HEK293 (cell line): Measurements from ENCODE around the gene POC5.

Source experiments
- CTCF ChIA-PET: fragments of 350-600 bp; formaldehyde crosslinking; extraction: SDS; loops from one replicate; lab custom pipeline; 2021; ENCODE audit warnings: antibody characterized with exemption; lab: Yijun Ruan, JAX
- POLR2A ChIA-PET: fragments of 300-600 bp; formaldehyde crosslinking; extraction: SDS; loops from one replicate; lab custom pipeline; 2020; ENCODE audit warnings: antibody characterized with exemption, inconsistent platforms; lab: Yijun Ruan, JAX
- H3K27ac ChIP-seq: fragments of 200-500 bp; sonication (Bioruptor generic); 2 replicates; pipeline ENCODE4 v1.5.1; 2014; ENCODE audit warnings: low read depth, low read length, control low read depth, inconsistent platforms; ENCODE audit errors: extremely low read depth
- H3K36me3 ChIP-seq, 2 experiments: fragments of 200-500 bp in 1 of 2; sonication (Bioruptor generic) in 1 of 2; 1 replicate in 1 of 2; 2 replicates in 1 of 2; pipeline ENCODE4 v1.5.1; 2014 to 2017; ENCODE audit warnings: inconsistent platforms in 2 of 2, low read length in 2 of 2; ENCODE audit not compliant: control insufficient read depth in 2 of 2, insufficient read depth in 1 of 2
- H3K4me1 ChIP-seq: fragments of 200-500 bp; sonication (Bioruptor generic); 2 replicates; pipeline ENCODE4 v1.5.1; 2014; ENCODE audit warnings: mild to moderate bottlenecking, low read length, inconsistent platforms; ENCODE audit not compliant: control insufficient read depth, insufficient read depth
- H3K4me3 ChIP-seq: 2 replicates; pipeline ENCODE4 v1.5.1; 2011; ENCODE audit warnings: low read depth, mild to moderate bottlenecking, control low read depth, low read length, moderate library complexity
- H3K9me3 ChIP-seq: fragments of 200-500 bp; sonication (Bioruptor generic); 2 replicates; pipeline ENCODE4 v1.5.1; 2014; ENCODE audit warnings: low read depth, low read length, inconsistent platforms; ENCODE audit not compliant: control insufficient read depth, insufficient read depth
- FEZF1 ChIP-seq: fragments of 450-650 bp; formaldehyde crosslinking; IDR thresholded peaks from 2 replicates; pipeline ENCODE4 v1.5.1; 2016; ENCODE audit warnings: missing biosample characterization, missing genetic modification characterization
- KLF9 ChIP-seq: fragments of 450-650 bp; formaldehyde crosslinking; IDR thresholded peaks from 2 replicates; pipeline ENCODE4 v1.5.1; 2016; ENCODE audit warnings: missing biosample characterization, missing genetic modification characterization, low read depth
- MYNN ChIP-seq: fragments of 450-650 bp; formaldehyde crosslinking; IDR thresholded peaks from 2 replicates; pipeline ENCODE4 v1.5.1; 2016; ENCODE audit warnings: missing biosample characterization, missing genetic modification characterization, borderline replicate concordance
- OVOL3 ChIP-seq: fragments of 450-650 bp; formaldehyde crosslinking; IDR thresholded peaks from 2 replicates; pipeline ENCODE4 v1.5.1; 2016; ENCODE audit warnings: missing biosample characterization, missing genetic modification characterization
- SP7 ChIP-seq: fragments of 450-650 bp; formaldehyde crosslinking; IDR thresholded peaks from 2 replicates; pipeline ENCODE4 v1.5.1; 2016; ENCODE audit warnings: missing biosample characterization, missing genetic modification characterization
- TSHZ1 ChIP-seq: fragments of 450-650 bp; formaldehyde crosslinking; IDR thresholded peaks from 2 replicates; pipeline ENCODE4 v1.5.1; 2016; ENCODE audit warnings: missing biosample characterization, missing genetic modification characterization, borderline replicate concordance
- YY1 ChIP-seq: fragments of 450-650 bp; formaldehyde crosslinking; IDR thresholded peaks from 2 replicates; pipeline ENCODE4 v1.5.1; 2018; ENCODE audit warnings: missing biosample characterization, missing genetic modification characterization
- ZBTB48 ChIP-seq: fragments of 450-650 bp; formaldehyde crosslinking; IDR thresholded peaks from 2 replicates; pipeline ENCODE4 v1.5.1; 2016; ENCODE audit warnings: missing biosample characterization, missing genetic modification characterization
- ZFP3 ChIP-seq: fragments of 450-650 bp; formaldehyde crosslinking; IDR thresholded peaks from 2 replicates; pipeline ENCODE4 v1.5.1; 2016; ENCODE audit warnings: low read depth, missing biosample characterization, missing genetic modification characterization
- ZNF174 ChIP-seq: fragments of 450-650 bp; formaldehyde crosslinking; IDR thresholded peaks from 2 replicates; pipeline ENCODE4 v1.5.0; 2017; ENCODE audit warnings: missing biosample characterization, mild to moderate bottlenecking, missing genetic modification characterization
- ZNF2 ChIP-seq: fragments of 450-650 bp; formaldehyde crosslinking; IDR thresholded peaks from 2 replicates; pipeline ENCODE4 v1.5.1; 2016; ENCODE audit warnings: missing biosample characterization, missing genetic modification characterization
- ZNF211 ChIP-seq: fragments of 450-650 bp; formaldehyde crosslinking; IDR thresholded peaks from 2 replicates; pipeline ENCODE4 v1.5.1; 2016; ENCODE audit warnings: low read depth, missing biosample characterization, missing genetic modification characterization
- ZNF214 ChIP-seq: fragments of 450-650 bp; formaldehyde crosslinking; IDR thresholded peaks from 2 replicates; pipeline ENCODE4 v1.5.1; 2017; ENCODE audit warnings: missing biosample characterization, mild to moderate bottlenecking, missing genetic modification characterization, borderline replicate concordance
- ZNF23 ChIP-seq: fragments of 450-650 bp; formaldehyde crosslinking; IDR thresholded peaks from 2 replicates; pipeline ENCODE4 v1.5.1; 2016; ENCODE audit warnings: missing biosample characterization, missing genetic modification characterization, borderline replicate concordance
- ZNF292 ChIP-seq: fragments of 450-650 bp; formaldehyde crosslinking; IDR thresholded peaks from 2 replicates; pipeline ENCODE4 v1.5.1; 2016; ENCODE audit warnings: low read depth, missing biosample characterization, missing genetic modification characterization, borderline replicate concordance
- ZNF350 ChIP-seq: fragments of 450-650 bp; formaldehyde crosslinking; IDR thresholded peaks from 2 replicates; pipeline ENCODE4 v1.5.0; 2017; ENCODE audit warnings: missing biosample characterization, mild to moderate bottlenecking, missing genetic modification characterization
- ZNF398 ChIP-seq: fragments of 450-650 bp; formaldehyde crosslinking; IDR thresholded peaks from 2 replicates; pipeline ENCODE4 v1.5.1; 2017; ENCODE audit warnings: missing biosample characterization, missing genetic modification characterization
- ZNF404 ChIP-seq: fragments of 450-650 bp; formaldehyde crosslinking; IDR thresholded peaks from 2 replicates; pipeline ENCODE4 v1.5.1; 2017; ENCODE audit warnings: missing biosample characterization, missing genetic modification characterization
- ZNF514 ChIP-seq: fragments of 450-650 bp; formaldehyde crosslinking; IDR thresholded peaks from 2 replicates; pipeline ENCODE4 v1.5.1; 2016; ENCODE audit warnings: missing biosample characterization, missing genetic modification characterization
- ZNF548 ChIP-seq: fragments of 450-650 bp; formaldehyde crosslinking; IDR thresholded peaks from 2 replicates; pipeline ENCODE4 v1.5.1; 2016; ENCODE audit warnings: missing biosample characterization, missing genetic modification characterization
- ZNF558 ChIP-seq: fragments of 450-650 bp; formaldehyde crosslinking; IDR thresholded peaks from 2 replicates; pipeline ENCODE4 v1.5.1; 2016; ENCODE audit warnings: missing biosample characterization, missing genetic modification characterization
- ZNF561 ChIP-seq: fragments of 450-650 bp; IDR thresholded peaks from 2 replicates; pipeline ENCODE4 v1.5.1; 2018; ENCODE audit warnings: missing biosample characterization, missing genetic modification characterization, borderline replicate concordance
- ZNF600 ChIP-seq: fragments of 450-650 bp; formaldehyde crosslinking; IDR thresholded peaks from 2 replicates; pipeline ENCODE4 v1.5.1; 2016; ENCODE audit warnings: missing biosample characterization, missing genetic modification characterization
- ZNF776 ChIP-seq: fragments of 450-650 bp; formaldehyde crosslinking; IDR thresholded peaks from 2 replicates; pipeline ENCODE4 v1.5.0; 2017; ENCODE audit warnings: missing biosample characterization, missing genetic modification characterization, borderline replicate concordance
- ZSCAN5A ChIP-seq: fragments of 450-650 bp; formaldehyde crosslinking; IDR thresholded peaks from 2 replicates; pipeline ENCODE4 v1.5.1; 2016; ENCODE audit warnings: missing biosample characterization, missing genetic modification characterization

POC5 gene

GRCh38 chr5:75671506-75671905 is 45.7 kb downstream of the POC5 start:
- H3K4me1 ChIP-seq = peaks cover 7% of the 10 kb centered on the region
- H3K4me3 ChIP-seq = no peak overlapping the region
- peaks cover 5 to 35% of the 10 kb centered on the region in 2 experiments for H3K36me3 ChIP-seq
- TF ChIP-seq ZNF23 (tag by site-specific recombination) = no peak
- no peak for TF ChIP-seq ZNF776
- no peak for TF ChIP-seq ZNF398 (tag by site-specific recombination)
- no peak for TF ChIP-seq ZNF214 (tag by site-specific recombination)
- TF ChIP-seq ZNF548 (tag by site-specific recombination) = no peak
- TF ChIP-seq ZNF211 (tag by site-specific recombination) = no peak
- TF ChIP-seq ZNF558 (tag by site-specific recombination) = no peak
- TF ChIP-seq ZSCAN5A (tag by site-specific recombination) = no peak
- no peak for TF ChIP-seq ZNF404 (tag by site-specific recombination)
- no peak for TF ChIP-seq KLF9 (tag by site-specific recombination)
- TF ChIP-seq ZNF561 = no peak
- TF ChIP-seq ZNF514 = no peak
- TF ChIP-seq, all 188 proteins: peak for 0
- ChIA-PET POLR2A (no interaction called here), CTCF (no interaction called here)
- no peaks in the 10 kb centered on the region for H3K9me3 ChIP-seq
- no peak overlapping the region for H3K27ac ChIP-seq

GRCh38 chr5:75670577-75670976 is 46.7 kb downstream of the POC5 start:
- H3K9me3 ChIP-seq = no peaks in the 10 kb centered on the region
- CTCF ChIA-PET = interaction anchor here (0.6 kb wide), 1 partner anchor 11 kb away, joined by 3 read pairs; no protein-coding TSS in a partner anchor
- no peak overlapping the region for H3K27ac ChIP-seq
- no peak overlapping the region for H3K4me3 ChIP-seq
- H3K4me1 ChIP-seq = peaks cover 7% of the 10 kb centered on the region
- peaks cover 5 to 28% of the 10 kb centered on the region in 2 experiments for H3K36me3 ChIP-seq
- POLR2A ChIA-PET = no interaction called here
- TF ChIP-seq FEZF1 (no peak), MYNN (tag by site-specific recombination) (no peak), ZNF2 (tag by site-specific recombination) (no peak), ZNF292 (tag by site-specific recombination) (no peak), TSHZ1 (tag by site-specific recombination) (no peak), ZBTB48 (tag by site-specific recombination) (no peak), ZNF404 (tag by site-specific recombination) (no peak), YY1 (tag by site-specific recombination) (no peak), ZNF350 (tag by site-specific recombination) (no peak), ZFP3 (no peak), ZNF174 (tag by site-specific recombination) (no peak), OVOL3 (tag by site-specific recombination) (no peak), ZNF600 (tag by site-specific recombination) (no peak), SP7 (no peak)
